Measurements from ENCODE around the gene TMEM81. TPM values are rescaled to one million over a fixed set of nuclear protein-coding genes. Genes with fewer than 3 reads are reported as not detected.

Gene TMEM81
- total RNA-seq, 1 donor from 2014 or later = 3.1 TPM

DNA sequence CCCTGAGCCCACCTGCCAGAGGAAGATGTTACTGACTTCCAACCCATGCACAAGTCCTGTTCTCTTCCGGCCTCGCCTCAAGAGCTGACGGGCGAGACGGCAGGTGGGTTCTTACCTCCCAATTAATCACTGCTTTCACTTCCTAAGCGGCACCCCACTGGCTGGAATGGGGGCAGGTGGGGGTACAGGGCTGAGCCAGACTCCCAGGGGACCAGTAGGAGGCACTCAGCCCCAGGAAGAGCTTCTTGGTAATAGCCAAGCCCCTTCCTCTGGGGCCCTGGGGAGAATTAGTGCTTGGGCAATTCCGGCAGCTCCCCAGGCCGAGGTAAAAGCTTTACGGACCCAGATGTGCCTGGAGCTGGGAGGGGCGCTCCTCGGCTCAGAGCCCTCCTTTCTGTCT is 31.6 kb downstream of the TMEM81 start:
- TF ChIP-seq, protein P1, sequence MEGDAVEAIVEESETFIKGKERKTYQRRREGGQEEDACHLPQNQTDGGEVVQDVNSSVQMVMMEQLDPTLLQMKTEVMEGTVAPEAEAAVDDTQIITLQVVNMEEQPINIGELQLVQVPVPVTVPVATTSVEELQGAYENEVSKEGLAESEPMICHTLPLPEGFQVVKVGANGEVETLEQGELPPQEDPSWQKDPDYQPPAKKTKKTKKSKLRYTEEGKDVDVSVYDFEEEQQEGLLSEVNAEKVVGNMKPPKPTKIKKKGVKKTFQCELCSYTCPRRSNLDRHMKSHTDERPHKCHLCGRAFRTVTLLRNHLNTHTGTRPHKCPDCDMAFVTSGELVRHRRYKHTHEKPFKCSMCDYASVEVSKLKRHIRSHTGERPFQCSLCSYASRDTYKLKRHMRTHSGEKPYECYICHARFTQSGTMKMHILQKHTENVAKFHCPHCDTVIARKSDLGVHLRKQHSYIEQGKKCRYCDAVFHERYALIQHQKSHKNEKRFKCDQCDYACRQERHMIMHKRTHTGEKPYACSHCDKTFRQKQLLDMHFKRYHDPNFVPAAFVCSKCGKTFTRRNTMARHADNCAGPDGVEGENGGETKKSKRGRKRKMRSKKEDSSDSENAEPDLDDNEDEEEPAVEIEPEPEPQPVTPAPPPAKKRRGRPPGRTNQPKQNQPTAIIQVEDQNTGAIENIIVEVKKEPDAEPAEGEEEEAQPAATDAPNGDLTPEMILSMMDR (IDR thresholded peaks at IDR 0.05; ENCODE audit: borderline replicate concordance) = no peak
- Histone ChIP-seq H3K4me3 (no peak overlapping the region), H3K4me1 (no peaks in the 10 kb centered on the region), H3K27ac (replicated peaks) (no peak overlapping the region), H3K27me3 (ENCODE audit: low read depth) (peaks cover 73% of the 10 kb centered on the region), H3K36me3 (no peaks in the 10 kb centered on the region), H3K9me3 (replicated peaks) (no peaks in the 10 kb centered on the region)
- intact Hi-C loops (cut with micrococcal nuclease) = no loop called here
- DNase-seq = no peak

DNA sequence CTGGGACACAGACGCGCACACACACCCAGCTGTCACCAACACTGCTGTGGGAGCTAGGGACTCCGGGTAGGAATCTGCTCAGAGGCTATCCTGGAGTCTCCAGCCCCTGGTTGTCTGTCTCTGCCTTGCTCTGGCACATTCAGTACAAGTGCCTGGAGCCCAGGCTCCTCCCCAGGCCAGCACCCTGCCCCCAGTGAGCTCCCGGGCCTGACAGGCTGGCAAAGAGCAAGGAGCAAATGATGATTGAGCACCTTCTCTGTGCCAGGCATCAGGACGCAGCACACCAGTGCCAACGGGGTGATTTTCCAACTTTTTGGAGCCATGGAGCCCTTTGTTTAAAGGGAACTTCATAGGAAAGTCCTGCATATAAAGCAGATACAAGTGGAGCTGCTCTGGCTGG is 34.8 kb downstream of the TMEM81 start:
- H3K9me3 ChIP-seq (replicated peaks) = no peaks in the 10 kb centered on the region
- no peak overlapping the region for H3K4me3 ChIP-seq
- TF ChIP-seq, protein P1 (IDR thresholded peaks at IDR 0.05; ENCODE audit: borderline replicate concordance) = no peak
- intact Hi-C loops (cut with micrococcal nuclease) = no loop called here
- H3K27ac ChIP-seq (replicated peaks) = no peak overlapping the region
- DNase-seq = no peak
- no peaks in the 10 kb centered on the region for H3K4me1 ChIP-seq
- H3K27me3 ChIP-seq (ENCODE audit: low read depth) = peaks cover 86% of the 10 kb centered on the region
- H3K36me3 ChIP-seq = no peaks in the 10 kb centered on the region

DNA sequence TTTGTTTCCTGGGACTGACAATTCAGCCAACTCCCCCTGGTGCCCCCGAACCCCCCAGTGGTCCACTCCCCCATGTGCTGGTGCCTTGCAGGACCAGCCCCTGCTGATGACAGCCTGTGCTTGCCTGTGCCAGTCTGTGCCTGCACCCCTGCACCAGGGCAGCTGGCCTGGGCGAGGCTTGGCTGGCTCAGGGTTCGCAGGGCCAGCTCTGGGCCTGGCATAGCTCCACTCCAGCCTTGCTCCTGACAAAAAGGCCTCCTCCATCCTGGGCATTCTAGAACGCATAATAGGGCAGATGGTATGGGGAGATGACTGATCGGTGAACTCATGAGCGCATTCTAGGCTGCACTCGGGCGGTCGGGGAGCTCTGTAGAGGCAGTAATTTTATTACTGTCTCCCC is 35.9 kb downstream of the TMEM81 start:
- no peak overlapping the region for H3K4me3 ChIP-seq
- TF ChIP-seq, protein P1 (IDR thresholded peaks at IDR 0.05; ENCODE audit: borderline replicate concordance) = no peak
- intact Hi-C loops (cut with micrococcal nuclease) = no loop called here
- no peak overlapping the region for H3K27ac ChIP-seq (replicated peaks)
- peaks cover 86% of the 10 kb centered on the region for H3K27me3 ChIP-seq (ENCODE audit: low read depth)
- H3K36me3 ChIP-seq = no peaks in the 10 kb centered on the region
- no peaks in the 10 kb centered on the region for H3K9me3 ChIP-seq (replicated peaks)
- no peak for DNase-seq
- H3K4me1 ChIP-seq = peaks cover 1% of the 10 kb centered on the region

DNA sequence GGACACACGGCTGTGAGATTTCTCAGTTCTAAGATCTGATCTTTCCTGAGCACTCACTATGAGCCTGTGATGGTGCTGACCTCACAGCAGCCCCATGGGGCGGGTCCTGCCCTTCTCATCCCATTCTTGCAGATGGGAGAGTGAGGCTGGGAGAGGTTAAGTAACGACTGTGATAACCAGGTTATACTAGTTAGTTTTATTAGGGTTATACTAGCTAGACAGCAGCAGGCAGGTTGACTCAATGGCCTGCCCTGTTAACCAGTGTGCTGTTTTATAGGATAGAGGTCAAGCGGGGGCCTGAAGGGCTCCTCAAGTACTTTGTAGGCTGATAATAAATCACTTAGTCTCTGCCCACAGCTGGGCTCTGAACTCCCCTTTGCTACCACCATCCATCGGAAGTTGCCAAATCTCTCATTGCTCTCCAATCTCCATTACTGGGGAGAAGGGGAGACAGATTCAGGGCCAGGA is 36.5 kb downstream of the TMEM81 start:
- no peak for DNase-seq

DNA sequence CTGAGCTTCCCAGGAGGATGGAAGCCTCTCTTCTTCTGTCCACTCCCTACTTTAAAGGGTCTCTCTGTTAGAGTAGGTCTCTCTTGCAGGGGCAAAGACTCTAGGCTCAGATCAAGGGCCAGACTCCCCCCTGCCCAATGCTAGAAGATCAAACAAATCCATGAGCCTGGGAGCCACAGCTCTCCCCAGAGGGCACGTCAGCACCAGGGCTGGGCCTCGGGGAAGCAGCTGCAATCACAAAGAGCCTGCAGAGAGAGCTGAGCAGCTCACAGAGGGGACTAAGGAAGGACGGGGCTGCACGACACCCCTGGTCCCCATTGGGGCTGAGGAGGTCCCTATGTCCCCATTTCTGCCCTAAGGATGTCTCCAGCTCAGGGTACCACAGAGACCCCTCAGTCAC is 37.4 kb downstream of the TMEM81 start:
- DNase-seq = no peak
- intact Hi-C loops (cut with micrococcal nuclease) = no loop called here
- no peak overlapping the region for H3K4me3 ChIP-seq
- TF ChIP-seq, protein P1 (IDR thresholded peaks at IDR 0.05; ENCODE audit: borderline replicate concordance) = no peak
- H3K27ac ChIP-seq (replicated peaks) = no peak overlapping the region
- H3K36me3 ChIP-seq = no peaks in the 10 kb centered on the region
- H3K4me1 ChIP-seq = peaks cover 9% of the 10 kb centered on the region
- peaks cover 87% of the 10 kb centered on the region for H3K27me3 ChIP-seq (ENCODE audit: low read depth)
- no peaks in the 10 kb centered on the region for H3K9me3 ChIP-seq (replicated peaks)

More for the DNA sequence above, 36.5 kb downstream of the TMEM81 start:
- no peaks in the 10 kb centered on the region for H3K9me3 ChIP-seq (replicated peaks)
- intact Hi-C loops (cut with micrococcal nuclease) = no loop called here
- no peaks in the 10 kb centered on the region for H3K36me3 ChIP-seq
- H3K27me3 ChIP-seq (ENCODE audit: low read depth) = peaks cover 86% of the 10 kb centered on the region
- peaks cover 7% of the 10 kb centered on the region for H3K4me1 ChIP-seq
- TF ChIP-seq, protein P1 (IDR thresholded peaks at IDR 0.05; ENCODE audit: borderline replicate concordance) = no peak
- no peak overlapping the region for H3K4me3 ChIP-seq
- no peak overlapping the region for H3K27ac ChIP-seq (replicated peaks)

Data from left ventricle myocardium inferior (tissue), 1 donor.